GM18870 (cell line): ENCODE results near the gene SLC2A8.

Source experiments
- ATAC-seq: cut with Tn5 transposase; IDR thresholded peaks from one replicate; pipeline ENCODE4 v1.9.1; 2021; ENCODE audit warnings: moderate library complexity; ENCODE audit not compliant: unreplicated experiment

Gene SLC2A8

DNA sequence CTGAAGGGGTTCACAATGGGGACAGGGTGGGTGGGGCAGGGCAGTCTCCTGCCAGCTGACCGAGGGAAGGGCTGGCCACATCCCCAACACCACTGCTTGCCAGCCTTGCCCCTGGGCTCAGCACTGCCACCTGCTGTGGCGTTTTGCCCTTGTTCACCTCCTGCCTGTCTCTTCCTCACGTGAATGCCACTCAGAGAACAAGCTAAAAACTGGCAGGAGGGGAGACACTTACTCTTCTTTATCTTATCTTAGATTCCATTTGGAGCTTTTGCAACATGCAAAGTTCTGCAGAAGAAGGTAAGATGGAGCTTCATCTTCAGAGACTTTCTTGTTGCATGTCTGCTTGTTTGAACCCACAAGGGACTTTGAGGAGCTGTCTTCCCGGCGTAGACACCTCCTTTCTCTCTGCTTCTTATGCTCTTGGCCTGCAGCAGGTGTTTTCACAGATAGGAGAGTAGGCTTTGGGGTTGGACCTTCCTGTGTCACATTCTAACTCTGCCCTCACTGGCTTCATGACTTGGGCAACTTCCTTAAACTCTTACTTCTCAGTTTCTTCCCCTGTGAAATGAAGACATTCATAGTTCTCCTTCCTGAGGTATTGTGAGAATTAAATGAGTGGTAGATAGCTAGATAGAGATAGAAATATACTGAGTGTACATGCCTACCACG, 58.5 kb downstream of the SLC2A8 start:
- no peak for ATAC-seq

- no peak for ATAC-seq
Observed at GRCh38 chr9:127457191-127457878, 60.4 kb downstream of the SLC2A8 start.
